IMR-90 (cell line): Measurements from ENCODE around the gene RBP5. TPM values are rescaled to one million over a fixed set of nuclear protein-coding genes. Genes with fewer than 3 reads are reported as not detected.
A peak's percentile ranks its signal among the peaks of the same experiment; 100 is the strongest.

Experiments
- ATAC-seq: fragments of 200-7000 bp; cut with Tn5 transposase; 2 replicates; pipeline ENCODE4 v1.9.1; 2020; ENCODE audit warnings: low read depth, mild to moderate bottlenecking, moderate library complexity
- BruUV-seq: library from RNA; stranded (reverse); fragments of 400-500 nt; replicated peaks from 2 replicates; lab custom pipeline; 2021; lab: Mats Ljungman, UMichigan
- CTCF ChIA-PET: fragments of 300-600 bp; formaldehyde crosslinking; extraction: SDS; loops from one replicate; lab custom pipeline; 2021; ENCODE audit warnings: antibody characterized with exemption; lab: Yijun Ruan, JAX
- POLR2A ChIA-PET: fragments of 300-600 bp; sonication (Branson Sonifier 250); formaldehyde crosslinking; loops from one replicate; lab custom pipeline; 2022; ENCODE audit warnings: antibody characterized with exemption; ENCODE audit not compliant: unreplicated experiment; lab: Charles Lee
- DNase-seq: peaks from one replicate; pipeline ENCODE4 v3.0.0; 2013
- H2AFZ ChIP-seq: replicated peaks from 2 replicates; pipeline ENCODE3; 2013; ENCODE audit warnings: low read length, mild to moderate bottlenecking; ENCODE audit not compliant: poor library complexity
- H2AK5ac ChIP-seq: 2 replicates; pipeline ENCODE4 v1.6.1; 2013; ENCODE audit warnings: low read depth, low read length, inconsistent platforms
- H2AK9ac ChIP-seq: replicated peaks from 2 replicates; pipeline ENCODE3; 2013; ENCODE audit warnings: mild to moderate bottlenecking, low read depth, low read length, moderate library complexity; ENCODE audit not compliant: poor library complexity
- H2BK120ac ChIP-seq: 2 replicates; pipeline ENCODE4 v1.6.1; 2013; ENCODE audit warnings: low read depth, low read length, inconsistent platforms
- H2BK15ac ChIP-seq: 3 replicates; pipeline ENCODE4 v1.6.1; 2013; ENCODE audit warnings: low read depth, low read length, inconsistent platforms
- H2BK20ac ChIP-seq: 2 replicates; pipeline ENCODE4 v1.6.1; 2013; ENCODE audit warnings: low read depth, mild to moderate bottlenecking, inconsistent platforms, low read length, moderate library complexity
- H2BK5ac ChIP-seq: 2 replicates; pipeline ENCODE4 v1.6.1; 2013; ENCODE audit warnings: mild to moderate bottlenecking, low read depth, low read length, inconsistent platforms; ENCODE audit not compliant: poor library complexity, severe bottlenecking
- H3K14ac ChIP-seq: replicated peaks from 2 replicates; pipeline ENCODE4 v1.6.1; 2013; ENCODE audit warnings: low read depth, low read length, inconsistent platforms
- H3K18ac ChIP-seq: 2 replicates; pipeline ENCODE4 v1.6.1; 2013; ENCODE audit warnings: low read depth, low read length, control low read depth
- H3K23ac ChIP-seq: 2 replicates; pipeline ENCODE4 v1.6.1; 2013; ENCODE audit warnings: low read depth, low read length, inconsistent platforms
- H3K27ac ChIP-seq: 2 replicates; pipeline ENCODE4 v1.5.1; 2013; ENCODE audit warnings: mild to moderate bottlenecking, control low read depth, low read length; ENCODE audit not compliant: insufficient read depth
- H3K27me3 ChIP-seq: 2 replicates; pipeline ENCODE4 v1.6.1; 2013; ENCODE audit warnings: low read length; ENCODE audit not compliant: control insufficient read depth, insufficient read depth
- H3K36me3 ChIP-seq: 2 replicates; pipeline ENCODE4 v1.6.1; 2013; ENCODE audit warnings: low read length, mixed read lengths; ENCODE audit not compliant: control insufficient read depth, insufficient read depth
- H3K4ac ChIP-seq: 2 replicates; pipeline ENCODE4 v1.6.1; 2013; ENCODE audit warnings: low read depth, low read length, inconsistent platforms
- H3K4me1 ChIP-seq: 2 replicates; pipeline ENCODE4 v1.6.1; 2013; ENCODE audit warnings: low read length, mixed read lengths; ENCODE audit not compliant: control insufficient read depth, insufficient read depth
- H3K4me2 ChIP-seq: 2 replicates; pipeline ENCODE4 v1.6.1; 2013; ENCODE audit warnings: low read depth, mild to moderate bottlenecking, control low read depth, low read length, moderate library complexity
- H3K4me3 ChIP-seq: 2 replicates; pipeline ENCODE4 v1.5.1; 2013; ENCODE audit warnings: low read depth, mild to moderate bottlenecking, control low read depth, low read length, moderate library complexity; ENCODE audit not compliant: insufficient read depth
- H3K56ac ChIP-seq: 2 replicates; pipeline ENCODE4 v1.6.1; 2013; ENCODE audit warnings: low read length, inconsistent platforms; ENCODE audit not compliant: insufficient read depth; ENCODE audit errors: extremely low read depth
- H3K79me1 ChIP-seq, 2 experiments: 2 replicates each; pipeline ENCODE4 v1.6.1; 2013; ENCODE audit warnings: low read length in 2 of 2, inconsistent platforms in 1 of 2, low read depth in 1 of 2
- H3K9ac ChIP-seq: 2 replicates; pipeline ENCODE4 v1.6.1; 2013; ENCODE audit warnings: low read depth, low read length, control low read depth
- H3K9me1 ChIP-seq: 2 replicates; pipeline ENCODE4 v1.6.1; 2013; ENCODE audit warnings: low read length, inconsistent platforms; ENCODE audit not compliant: insufficient read depth
- H3K9me3 ChIP-seq: 2 replicates; pipeline ENCODE4 v1.6.1; 2013; ENCODE audit warnings: low read length; ENCODE audit not compliant: control insufficient read depth, insufficient read depth
- H4K20me1 ChIP-seq: 2 replicates; pipeline ENCODE4 v1.6.1; 2013; ENCODE audit warnings: low read length, inconsistent platforms; ENCODE audit not compliant: insufficient read depth
- H4K5ac ChIP-seq: 2 replicates; pipeline ENCODE4 v1.6.1; 2013; ENCODE audit warnings: mild to moderate bottlenecking, low read depth, low read length, control low read depth
- H4K8ac ChIP-seq, 2 experiments: 2 replicates each; pipeline ENCODE4 v1.6.1; 2013; ENCODE audit warnings: low read depth in 2 of 2, low read length in 2 of 2, control low read depth in 1 of 2, inconsistent platforms in 1 of 2
- H4K91ac ChIP-seq: 2 replicates; pipeline ENCODE4 v1.6.1; 2013; ENCODE audit warnings: low read depth, low read length, inconsistent platforms; ENCODE audit not compliant: insufficient read depth
- CHD1 ChIP-seq: IDR thresholded peaks from 2 replicates; pipeline ENCODE4 v1.6.1; 2012; ENCODE audit warnings: low read depth, low read length, improper control_type of control experiment
- FOS ChIP-seq: fragments of 150-350 bp; IDR thresholded peaks from 2 replicates; pipeline ENCODE4 v1.6.1; 2016; ENCODE audit warnings: low read depth, low read length
- POLR2A ChIP-seq: IDR thresholded peaks from 2 replicates; pipeline ENCODE4 v1.6.1; 2012; ENCODE audit warnings: mild to moderate bottlenecking, low read depth, low read length
- SMC3 ChIP-seq: fragments of 150-350 bp; IDR thresholded peaks from 2 replicates; pipeline ENCODE4 v1.6.1; 2016; ENCODE audit warnings: low read depth, mild to moderate bottlenecking, antibody characterized with exemption, low read length, moderate library complexity
- WGBS, 2 experiments: methylation state at CpG; one replicate each; pipeline versions ENCODE4 v1.1.5 to v1.1.7; 2013; ENCODE audit warnings: missing lambda C conversion rate in 2 of 2; ENCODE audit not compliant: insufficient read length in 1 of 2; ENCODE audit errors: extremely low coverage in 2 of 2; 5-methylcytosine and 5-hydroxymethylcytosine counted together
- dilution Hi-C: fragments of 300-500 bp; cut with HindIII; formaldehyde crosslinking; loops from one replicate; pipeline ENCODE4 v1.14.3; 2018; ENCODE audit warnings: low sequenced_read_pairs; ENCODE audit not compliant: unreplicated experiment
- in situ Hi-C: fragments of 300-500 bp; cut with MboI; formaldehyde crosslinking; loops from 3 replicates; pipeline ENCODE4 v1.14.3; 2019; ENCODE audit warnings: low sequenced_read_pairs, inconsistent platforms, mixed read lengths
- intact Hi-C: fragments of 100-400 bp; cut with micrococcal nuclease; formaldehyde crosslinking; loops from 2 replicates; pipeline ENCODE4 v1.10.0; 2022
- polyA plus RNA-seq, 3 experiments: library from polyadenylated mRNA; depleted of rRNA; stranded (reverse); fragments of >200 nt; gene quantifications; 2 replicates each; pipeline ENCODE4 v1.2.3, GENCODE V29; 2012; ENCODE audit warnings: low replicate concordance in 1 of 3
- total RNA-seq: library from RNA; depleted of rRNA; stranded (reverse); fragments of >200 nt; gene quantifications from 2 replicates; pipeline ENCODE4 v1.2.3, GENCODE V29; 2012
- TF ChIP-seq, protein P1 (sequence below): fragments of 150-350 bp; IDR thresholded peaks from 2 replicates; pipeline ENCODE4 v1.6.1; 2016; ENCODE audit warnings: low read depth, mild to moderate bottlenecking, low read length, moderate library complexity, borderline replicate concordance

Gene RBP5
- total and polyA plus RNA-seq, 2 of the 4 experiments (the other 2 are of a cell fraction) = 0.15 TPM; not detected in 1

- intact Hi-C loops (no loop called here), in situ Hi-C loops (no loop called here), dilution Hi-C loops (no loop called here)
- peaks cover 21% of the 10 kb centered on the region for H3K9me1 ChIP-seq
- no peak overlapping the region for H3K56ac ChIP-seq
- H4K5ac ChIP-seq = no peak overlapping the region
- H3K4me1 ChIP-seq = peaks cover 17% of the 10 kb centered on the region
- H4K20me1 ChIP-seq = peaks cover 4% of the 10 kb centered on the region; the same call in 1 of the 2 replicates
- H3K23ac ChIP-seq = no peak overlapping the region
- H3K4ac ChIP-seq = no peak overlapping the region
- POLR2A ChIA-PET = no interaction called here
- H2AK9ac ChIP-seq = no peak overlapping the region
- peak overlapping the region; percentile 46; the same call in 1 of the 2 replicates for H3K18ac ChIP-seq
- TF ChIP-seq FOS (no peak), CHD1 (no peak), SMC3 (no peak), POLR2A (no peak)
- TF ChIP-seq, protein P1, sequence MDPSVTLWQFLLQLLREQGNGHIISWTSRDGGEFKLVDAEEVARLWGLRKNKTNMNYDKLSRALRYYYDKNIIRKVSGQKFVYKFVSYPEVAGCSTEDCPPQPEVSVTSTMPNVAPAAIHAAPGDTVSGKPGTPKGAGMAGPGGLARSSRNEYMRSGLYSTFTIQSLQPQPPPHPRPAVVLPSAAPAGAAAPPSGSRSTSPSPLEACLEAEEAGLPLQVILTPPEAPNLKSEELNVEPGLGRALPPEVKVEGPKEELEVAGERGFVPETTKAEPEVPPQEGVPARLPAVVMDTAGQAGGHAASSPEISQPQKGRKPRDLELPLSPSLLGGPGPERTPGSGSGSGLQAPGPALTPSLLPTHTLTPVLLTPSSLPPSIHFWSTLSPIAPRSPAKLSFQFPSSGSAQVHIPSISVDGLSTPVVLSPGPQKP = no peak
- peaks cover 0 to 3% of the 10 kb centered on the region in 2 experiments; a peak in 1 of 4 replicates for H3K79me1 ChIP-seq
- CTCF ChIA-PET = no interaction called here
- no peak overlapping the region for H2BK5ac ChIP-seq
- peak overlapping the region; percentile 77; the same call in 1 of the 2 replicates for H2AK5ac ChIP-seq
- H3K27me3 ChIP-seq = no peaks in the 10 kb centered on the region
- H3K4me2 ChIP-seq = no peak overlapping the region
- ATAC-seq = no peak
- no peak overlapping the region for H3K4me3 ChIP-seq
- no peak overlapping the region for H2BK20ac ChIP-seq
- no peak overlapping the region for H2BK120ac ChIP-seq
- H2AFZ ChIP-seq = no peak overlapping the region
- H3K9me3 ChIP-seq = no peaks in the 10 kb centered on the region
- H3K14ac ChIP-seq = no peak overlapping the region
- H3K27ac ChIP-seq = no peak overlapping the region
- no peak overlapping the region for H3K9ac ChIP-seq
- peak overlapping the region; percentile 59; the same call in 1 of the 3 replicates for H2BK15ac ChIP-seq
- H4K8ac ChIP-seq = no peak overlapping the region
- no peak for DNase-seq
- no TSS peak for BruUV-seq
- no CpG with 5 or more reads among the region's 4 CpGs for WGBS, 2 experiments
- peaks cover 26% of the 10 kb centered on the region for H3K36me3 ChIP-seq
- H4K91ac ChIP-seq = no peak overlapping the region
Observed at GRCh38 chr12:7078163-7078562, 50.5 kb downstream of the RBP5 start.
